Effector memory CD4-positive, alpha-beta T cell (primary cell): Measurements from ENCODE around the gene TNS3.

Source experiments
- DNase-seq, 3 donors: peaks; one replicate each; pipeline ENCODE4 v3.0.0-alpha.2; 2020
- H3K27ac ChIP-seq: 2 replicates; pipeline ENCODE4 v1.7.0; 2013; ENCODE audit warnings: mild to moderate bottlenecking, low read length, moderate library complexity; ENCODE audit not compliant: insufficient read depth, poor library complexity, severe bottlenecking
- H3K27me3 ChIP-seq: replicated peaks from 2 replicates; pipeline ENCODE4 v1.7.0; 2013; ENCODE audit warnings: mild to moderate bottlenecking, low read length; ENCODE audit not compliant: insufficient read depth, control insufficient read depth, poor library complexity, severe bottlenecking
- H3K36me3 ChIP-seq: 2 replicates; pipeline ENCODE4 v1.7.0; 2013; ENCODE audit warnings: mild to moderate bottlenecking, low read length, moderate library complexity; ENCODE audit not compliant: control insufficient read depth, insufficient read depth
- H3K4me1 ChIP-seq: 2 replicates; pipeline ENCODE4 v1.7.0; 2013; ENCODE audit warnings: low read length, mild to moderate bottlenecking; ENCODE audit not compliant: control insufficient read depth, insufficient read depth, poor library complexity, severe bottlenecking
- H3K4me3 ChIP-seq: 2 replicates; pipeline ENCODE4 v1.7.0; 2013; ENCODE audit warnings: low read length, low read depth, mild to moderate bottlenecking; ENCODE audit not compliant: insufficient read depth, poor library complexity, severe bottlenecking
- H3K9me3 ChIP-seq: 2 replicates; pipeline ENCODE4 v1.7.0; 2013; ENCODE audit warnings: mild to moderate bottlenecking, low read length, moderate library complexity; ENCODE audit not compliant: control insufficient read depth

Gene TNS3

DNA sequence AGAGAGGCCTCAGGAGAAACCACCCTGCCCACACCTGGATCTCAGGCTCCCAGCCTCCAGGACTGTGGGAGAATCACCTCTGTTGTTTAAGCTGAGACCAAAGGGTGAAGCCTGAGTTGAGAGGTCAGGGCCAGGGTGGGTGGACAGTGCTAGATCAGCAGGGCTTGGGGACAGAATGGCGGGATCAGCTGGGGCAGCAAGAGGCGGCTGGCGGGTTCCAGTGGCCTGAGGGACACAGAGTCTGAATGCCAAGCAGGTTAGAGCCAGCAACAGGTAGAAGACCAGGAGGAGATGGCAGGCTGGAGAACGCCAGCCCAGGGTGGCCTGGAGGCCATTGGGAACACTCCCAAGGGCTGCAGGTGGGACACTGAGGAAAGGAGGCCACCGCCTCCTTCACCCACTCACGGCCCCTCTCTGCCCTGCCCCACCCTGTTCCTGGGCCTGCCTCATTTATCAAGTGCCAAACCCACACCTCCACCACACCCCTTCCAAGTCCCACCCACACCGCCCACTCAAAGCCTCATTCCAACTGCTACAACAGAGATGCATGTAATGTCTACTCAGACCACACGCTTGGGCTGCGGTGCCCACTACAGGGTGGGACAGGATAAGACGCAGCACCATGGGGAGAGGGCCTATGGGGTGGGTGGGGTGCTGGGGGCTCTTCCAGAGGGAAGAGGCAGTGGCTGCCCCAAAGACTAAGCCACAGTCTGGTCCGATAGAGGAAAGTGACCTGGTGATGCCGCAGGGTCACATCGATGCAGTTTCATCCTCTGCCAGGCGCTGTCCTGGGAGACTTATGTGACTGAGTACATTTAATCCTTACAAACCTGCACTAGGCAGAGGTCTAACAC, 173.9 kb downstream of the TNS3 start:
- no peaks in the 10 kb centered on the region for H3K27me3 ChIP-seq
- no peaks in the 10 kb centered on the region for H3K4me1 ChIP-seq
- H3K9me3 ChIP-seq: no peaks in the 10 kb centered on the region
- H3K4me3 ChIP-seq: no peak overlapping the region
- no peak overlapping the region for H3K27ac ChIP-seq
- no peaks in the 10 kb centered on the region for H3K36me3 ChIP-seq
- no peak for DNase-seq

DNA sequence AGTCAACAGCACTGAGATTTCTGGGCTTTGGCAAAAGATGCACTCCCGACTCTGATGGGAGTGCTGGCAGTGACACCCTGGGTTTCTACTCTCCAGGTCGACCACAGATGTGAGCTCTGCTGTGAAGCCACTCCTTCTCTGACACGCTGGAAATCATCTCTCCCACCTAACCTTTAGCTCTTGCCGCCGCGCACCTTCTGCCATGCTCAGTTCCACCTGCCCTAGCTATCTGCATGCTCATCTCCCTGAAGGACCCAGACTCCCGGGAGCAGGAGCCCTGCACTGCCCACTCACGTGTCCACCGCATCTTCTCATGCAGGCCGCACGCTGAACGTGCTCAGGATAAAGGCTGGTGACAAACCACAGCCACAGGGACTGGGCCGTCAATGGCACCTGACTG, 174.8 kb downstream of the TNS3 start:
- Histone ChIP-seq H3K36me3 (no peaks in the 10 kb centered on the region), H3K9me3 (no peaks in the 10 kb centered on the region), H3K27ac (no peak overlapping the region), H3K27me3 (no peaks in the 10 kb centered on the region), H3K4me1 (no peaks in the 10 kb centered on the region), H3K4me3 (no peak overlapping the region)
- no peak for DNase-seq

DNA sequence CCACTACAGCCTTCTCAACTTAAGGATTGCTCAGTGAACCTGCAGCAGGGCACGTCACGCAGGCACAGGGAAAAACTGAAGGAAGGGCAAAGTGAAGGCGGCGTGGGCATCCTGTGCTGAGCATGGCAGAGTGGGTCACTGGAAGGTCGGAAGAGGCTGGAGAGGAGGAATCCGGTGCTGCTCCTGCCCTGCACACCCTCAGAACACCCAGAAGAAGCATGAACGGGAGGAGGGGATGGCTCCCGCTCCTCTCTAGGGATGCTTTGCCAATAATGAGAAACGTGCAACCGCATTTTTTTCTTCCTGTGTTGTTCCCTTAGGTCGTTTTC, 175.1 kb downstream of the TNS3 start:
- Histone ChIP-seq H3K4me1 (no peaks in the 10 kb centered on the region), H3K27me3 (no peaks in the 10 kb centered on the region)
- DNase-seq: no peak

DNA sequence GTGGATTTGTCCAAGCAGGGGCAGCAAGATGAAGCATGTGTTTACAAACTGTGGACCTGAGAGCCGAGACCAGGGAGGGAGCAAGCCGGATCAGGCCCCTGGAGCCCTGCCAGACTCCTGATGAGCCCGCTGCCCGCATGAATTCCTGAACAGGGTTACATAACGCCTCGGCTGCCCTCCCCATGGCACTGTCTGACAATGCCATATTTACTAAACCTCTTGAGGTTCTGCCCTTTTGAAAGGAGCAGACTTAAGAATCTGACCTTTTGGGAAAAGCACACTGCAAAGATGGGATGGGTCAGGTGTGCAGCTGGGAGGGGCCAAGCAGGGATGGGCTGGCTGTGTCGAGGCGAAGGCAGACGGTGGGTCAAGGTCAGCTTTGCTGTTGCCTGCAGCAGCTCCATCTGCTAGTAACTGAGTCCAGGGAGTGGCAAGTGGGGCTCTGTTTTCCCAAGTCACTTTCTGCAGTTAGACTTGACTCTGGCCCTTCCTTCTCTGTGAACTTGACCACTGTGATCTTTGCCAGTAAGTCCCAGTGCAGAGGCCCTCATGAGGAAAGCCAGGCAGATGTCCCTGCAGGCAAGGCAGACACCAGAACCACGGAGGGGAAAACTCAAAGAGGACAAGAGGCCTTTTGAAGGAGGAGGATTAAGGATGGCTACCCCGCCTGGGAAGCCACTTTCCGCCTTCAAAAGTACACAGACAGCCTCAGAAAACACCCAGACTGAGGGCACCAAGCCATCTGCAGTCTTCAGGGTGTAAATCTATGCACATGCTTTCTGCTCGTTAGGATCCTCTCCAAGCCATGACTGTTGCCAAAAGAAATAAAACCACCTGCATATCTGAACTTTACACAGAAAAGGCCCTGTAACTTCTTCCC, 175.8 kb downstream of the TNS3 start:
- no peak overlapping the region for H3K27ac ChIP-seq
- H3K4me3 ChIP-seq: no peak overlapping the region
- DNase-seq: no peak
- H3K9me3 ChIP-seq: no peaks in the 10 kb centered on the region
- H3K27me3 ChIP-seq: no peaks in the 10 kb centered on the region
- no peaks in the 10 kb centered on the region for H3K36me3 ChIP-seq
- H3K4me1 ChIP-seq: no peaks in the 10 kb centered on the region

More for the DNA sequence above, 175.1 kb downstream of the TNS3 start:
- H3K27ac ChIP-seq: no peak overlapping the region
- H3K4me3 ChIP-seq: no peak overlapping the region
- no peaks in the 10 kb centered on the region for H3K9me3 ChIP-seq
- no peaks in the 10 kb centered on the region for H3K36me3 ChIP-seq

DNA sequence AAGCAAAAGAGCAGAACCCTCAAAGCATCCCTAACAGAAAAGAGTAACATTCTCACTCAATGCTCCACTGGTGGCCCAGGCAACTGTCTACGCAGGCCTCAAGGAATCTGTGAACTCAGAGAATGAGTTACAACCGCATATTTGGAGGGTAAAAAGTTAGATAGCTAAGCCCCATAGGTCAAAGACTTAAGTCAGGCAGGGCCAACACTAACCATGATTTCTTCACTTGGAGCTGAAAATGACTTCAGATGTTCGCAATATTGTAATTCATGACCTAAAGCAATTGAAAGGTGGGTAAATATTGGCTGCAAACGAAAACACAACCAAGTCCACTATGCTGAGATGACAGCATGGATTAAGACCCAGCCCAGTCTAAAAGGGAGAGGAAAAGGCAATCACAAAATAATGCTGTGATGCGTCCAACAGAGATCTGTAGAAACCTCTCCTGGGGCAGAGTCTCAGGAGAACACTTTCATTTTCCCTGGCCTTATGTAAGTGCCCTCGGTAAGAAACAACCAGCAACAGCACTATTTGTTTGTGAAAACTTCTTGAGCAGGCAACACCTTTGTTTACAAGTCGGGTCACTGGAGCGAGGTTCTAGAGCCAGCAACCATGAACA, 176.5 kb downstream of the TNS3 start:
- H3K9me3 ChIP-seq: no peaks in the 10 kb centered on the region
- no peak overlapping the region for H3K27ac ChIP-seq
- no peaks in the 10 kb centered on the region for H3K27me3 ChIP-seq
- no peak overlapping the region for H3K4me3 ChIP-seq
- DNase-seq: no peak
- no peaks in the 10 kb centered on the region for H3K4me1 ChIP-seq
- no peaks in the 10 kb centered on the region for H3K36me3 ChIP-seq

DNA sequence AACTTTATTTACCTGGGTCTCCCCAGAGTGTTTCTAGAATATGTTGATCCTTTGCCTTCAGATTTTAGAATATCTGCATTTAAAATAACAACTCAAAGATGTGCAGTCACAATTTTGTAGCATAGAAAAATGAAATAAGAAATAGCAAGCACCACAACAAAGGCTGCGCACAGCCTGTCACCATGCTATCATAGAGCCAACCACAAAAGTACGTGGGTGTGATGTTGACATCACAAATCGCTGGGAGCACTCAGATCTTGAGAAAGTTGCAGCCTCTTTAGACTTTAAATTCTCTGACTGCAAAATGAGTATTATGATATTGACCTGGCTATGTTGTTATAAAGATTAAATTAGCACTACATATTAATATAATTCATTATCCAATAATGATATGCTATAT, 177.9 kb downstream of the TNS3 start:
- DNase-seq: no peak
- H3K27ac ChIP-seq: no peak overlapping the region

DNA sequence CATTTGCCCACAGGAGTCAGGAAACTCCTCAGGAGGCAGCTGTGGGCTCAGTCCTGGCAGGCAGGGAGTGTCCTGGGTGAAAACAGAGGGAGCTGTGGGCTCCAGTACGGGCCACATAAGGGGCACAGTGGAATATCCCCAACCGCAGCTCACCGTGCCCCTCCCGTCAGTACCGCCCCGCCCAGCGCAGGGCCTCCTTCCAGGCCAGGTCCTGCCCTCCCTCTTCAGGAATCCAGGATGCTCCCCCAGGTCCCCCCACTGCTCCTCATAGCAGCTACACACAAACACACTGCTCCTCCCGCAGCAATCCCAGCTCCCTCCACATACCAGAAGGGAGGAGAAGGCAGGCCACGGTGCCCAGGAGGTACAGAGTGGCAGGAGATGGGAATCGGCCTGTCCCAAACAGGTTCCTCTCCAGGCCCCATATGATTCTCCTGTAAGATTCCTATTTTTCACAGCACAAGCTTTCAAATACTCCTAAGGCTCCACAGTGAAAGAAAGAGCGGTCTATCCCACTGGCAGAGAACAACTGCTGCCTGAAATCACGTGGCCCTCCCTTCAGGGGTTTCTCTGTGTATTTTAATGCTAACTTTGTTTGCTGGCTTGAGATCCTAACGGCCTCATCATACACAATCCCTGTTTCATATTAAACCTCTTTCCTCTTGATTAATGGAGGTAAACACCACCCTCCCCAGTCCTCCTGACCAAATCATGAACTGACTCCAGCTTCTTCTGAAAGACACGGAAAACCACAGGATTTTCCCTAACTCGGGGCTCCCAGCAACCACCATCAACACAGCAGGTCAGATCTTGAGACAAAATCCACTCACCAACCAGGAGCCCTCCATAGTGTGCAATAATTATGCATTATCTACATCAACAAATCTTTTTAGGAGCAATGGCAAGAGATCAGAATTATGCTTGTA, 178.7 kb downstream of the TNS3 start:
- H3K27me3 ChIP-seq: no peaks in the 10 kb centered on the region
- H3K36me3 ChIP-seq: no peaks in the 10 kb centered on the region
- no peaks in the 10 kb centered on the region for H3K4me1 ChIP-seq
- no peak for DNase-seq
- H3K9me3 ChIP-seq: no peaks in the 10 kb centered on the region
- H3K4me3 ChIP-seq: no peak overlapping the region
- H3K27ac ChIP-seq: no peak overlapping the region

More for the DNA sequence above, 177.9 kb downstream of the TNS3 start:
- Histone ChIP-seq H3K36me3 (no peaks in the 10 kb centered on the region), H3K27me3 (no peaks in the 10 kb centered on the region), H3K4me3 (no peak overlapping the region), H3K9me3 (no peaks in the 10 kb centered on the region), H3K4me1 (no peaks in the 10 kb centered on the region)

DNA sequence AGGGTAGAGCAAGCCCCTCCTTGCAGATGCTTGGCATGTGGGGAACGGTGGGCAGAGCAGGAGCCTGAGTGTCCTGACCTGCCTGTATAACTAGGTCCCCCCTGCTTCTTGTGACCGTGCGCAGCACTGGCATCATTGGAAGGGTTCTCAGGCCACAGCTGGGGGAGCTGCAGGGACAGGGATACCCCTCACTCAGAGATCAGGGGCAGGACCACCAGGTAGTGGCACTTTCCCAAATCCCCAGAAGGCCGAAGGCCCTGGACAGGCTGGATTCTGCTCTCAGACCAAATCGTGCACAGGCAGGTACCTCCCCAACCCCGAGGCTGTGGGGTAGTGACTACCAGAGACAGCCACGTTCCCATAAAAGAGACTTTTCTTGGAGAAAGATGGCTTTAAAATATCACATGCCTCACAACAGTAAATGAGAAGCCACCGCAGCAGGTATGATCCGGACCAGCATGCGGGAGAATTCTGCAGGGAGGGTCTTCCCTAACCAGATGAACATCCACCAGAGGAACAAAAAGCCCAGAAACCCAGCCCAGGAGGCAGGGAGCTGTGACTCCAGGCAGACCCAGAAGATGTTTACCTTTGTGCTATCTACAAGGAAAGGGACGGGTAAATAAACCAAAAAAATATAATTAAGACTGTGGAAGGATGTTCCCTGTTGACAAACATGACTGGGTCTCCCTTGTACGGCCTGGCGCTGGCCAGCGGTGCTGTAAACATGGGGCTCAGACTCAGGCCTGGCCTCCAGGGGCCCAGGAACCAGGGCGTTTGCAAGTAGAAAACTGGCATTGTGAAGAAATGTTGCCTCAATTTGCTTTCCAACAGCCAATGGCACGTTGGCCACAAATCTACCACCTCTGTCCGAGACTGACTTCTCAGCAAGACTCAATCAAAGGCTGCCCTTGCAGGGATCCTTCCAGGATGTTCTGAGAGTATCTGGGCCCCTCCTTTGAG, 180.0 kb downstream of the TNS3 start:
- H3K27ac ChIP-seq: no peak overlapping the region
- no peaks in the 10 kb centered on the region for H3K36me3 ChIP-seq
- H3K4me3 ChIP-seq: no peak overlapping the region
- no peaks in the 10 kb centered on the region for H3K9me3 ChIP-seq
- no peaks in the 10 kb centered on the region for H3K27me3 ChIP-seq
- no peaks in the 10 kb centered on the region for H3K4me1 ChIP-seq
- no peak for DNase-seq
